ENCODE results near the gene PPFIA4.

DNA sequence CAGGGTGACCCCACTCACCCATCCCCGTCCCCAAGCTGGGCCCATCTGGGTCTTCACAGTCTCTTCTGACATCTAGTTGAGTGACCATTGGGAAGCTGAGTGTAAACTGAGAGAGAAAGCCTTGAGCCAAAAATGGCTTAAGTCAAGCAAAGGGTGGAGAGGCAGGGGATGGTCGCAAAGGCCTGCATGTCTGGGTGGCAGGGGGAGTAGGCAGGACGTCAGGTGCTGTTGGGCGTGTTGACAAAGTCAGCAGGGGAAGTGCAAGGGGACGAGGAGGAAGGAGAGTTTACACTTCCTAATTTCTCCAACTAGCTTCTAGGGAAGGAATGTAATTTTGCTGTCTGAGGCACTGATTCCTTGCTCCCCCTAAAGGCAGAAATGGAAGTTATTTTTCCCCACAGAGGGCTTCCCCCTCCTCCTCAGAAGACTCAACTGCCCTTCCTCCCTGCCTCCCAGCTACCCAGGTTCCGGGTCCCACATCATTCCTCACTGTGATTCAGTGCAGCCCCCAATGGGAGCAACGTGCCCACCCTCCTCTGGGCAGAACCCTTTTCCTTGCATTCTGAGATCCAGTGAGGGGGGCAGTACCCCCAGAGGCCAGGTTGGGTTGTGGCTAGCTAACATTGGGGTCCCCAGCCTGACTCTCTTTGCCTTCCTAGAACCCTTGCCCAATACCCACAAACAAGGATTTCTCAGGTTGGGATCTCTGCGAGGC lies 100.0 kb downstream of the PPFIA4 start:
- TF ChIP-seq USF2 (CRISPR knock-in tag; IDR thresholded peaks at IDR 0.05) (no peak), TEAD4 (CRISPR knock-in tag; IDR thresholded peaks at IDR 0.05) (no peak), CTCF (IDR thresholded peaks at IDR 0.05) (no peak), NFYB (CRISPR knock-in tag; conservative IDR thresholded peaks at IDR 0.05; ENCODE audit: low read depth) (no peak), EMX1 (CRISPR knock-in tag; IDR thresholded peaks at IDR 0.05) (no peak), MAX (CRISPR knock-in tag; IDR thresholded peaks at IDR 0.05) (no peak), USF1 (CRISPR knock-in tag; IDR thresholded peaks at IDR 0.05) (no peak), OVOL2 (CRISPR knock-in tag; IDR thresholded peaks at IDR 0.05; ENCODE audit: borderline replicate concordance) (no peak), FOXK1 (CRISPR knock-in tag; IDR thresholded peaks at IDR 0.05) (no peak), ELF4 (CRISPR knock-in tag; IDR thresholded peaks at IDR 0.05; ENCODE audit: low read depth) (no peak), ATF1 (CRISPR knock-in tag; IDR thresholded peaks at IDR 0.05) (no peak)
- TF ChIP-seq, protein P1, sequence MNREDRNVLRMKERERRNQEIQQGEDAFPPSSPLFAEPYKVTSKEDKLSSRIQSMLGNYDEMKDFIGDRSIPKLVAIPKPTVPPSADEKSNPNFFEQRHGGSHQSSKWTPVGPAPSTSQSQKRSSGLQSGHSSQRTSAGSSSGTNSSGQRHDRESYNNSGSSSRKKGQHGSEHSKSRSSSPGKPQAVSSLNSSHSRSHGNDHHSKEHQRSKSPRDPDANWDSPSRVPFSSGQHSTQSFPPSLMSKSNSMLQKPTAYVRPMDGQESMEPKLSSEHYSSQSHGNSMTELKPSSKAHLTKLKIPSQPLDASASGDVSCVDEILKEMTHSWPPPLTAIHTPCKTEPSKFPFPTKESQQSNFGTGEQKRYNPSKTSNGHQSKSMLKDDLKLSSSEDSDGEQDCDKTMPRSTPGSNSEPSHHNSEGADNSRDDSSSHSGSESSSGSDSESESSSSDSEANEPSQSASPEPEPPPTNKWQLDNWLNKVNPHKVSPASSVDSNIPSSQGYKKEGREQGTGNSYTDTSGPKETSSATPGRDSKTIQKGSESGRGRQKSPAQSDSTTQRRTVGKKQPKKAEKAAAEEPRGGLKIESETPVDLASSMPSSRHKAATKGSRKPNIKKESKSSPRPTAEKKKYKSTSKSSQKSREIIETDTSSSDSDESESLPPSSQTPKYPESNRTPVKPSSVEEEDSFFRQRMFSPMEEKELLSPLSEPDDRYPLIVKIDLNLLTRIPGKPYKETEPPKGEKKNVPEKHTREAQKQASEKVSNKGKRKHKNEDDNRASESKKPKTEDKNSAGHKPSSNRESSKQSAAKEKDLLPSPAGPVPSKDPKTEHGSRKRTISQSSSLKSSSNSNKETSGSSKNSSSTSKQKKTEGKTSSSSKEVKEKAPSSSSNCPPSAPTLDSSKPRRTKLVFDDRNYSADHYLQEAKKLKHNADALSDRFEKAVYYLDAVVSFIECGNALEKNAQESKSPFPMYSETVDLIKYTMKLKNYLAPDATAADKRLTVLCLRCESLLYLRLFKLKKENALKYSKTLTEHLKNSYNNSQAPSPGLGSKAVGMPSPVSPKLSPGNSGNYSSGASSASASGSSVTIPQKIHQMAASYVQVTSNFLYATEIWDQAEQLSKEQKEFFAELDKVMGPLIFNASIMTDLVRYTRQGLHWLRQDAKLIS (CRISPR knock-in tag; IDR thresholded peaks at IDR 0.05; ENCODE audit: borderline replicate concordance), result no peak
- TF ChIP-seq, protein P2, sequence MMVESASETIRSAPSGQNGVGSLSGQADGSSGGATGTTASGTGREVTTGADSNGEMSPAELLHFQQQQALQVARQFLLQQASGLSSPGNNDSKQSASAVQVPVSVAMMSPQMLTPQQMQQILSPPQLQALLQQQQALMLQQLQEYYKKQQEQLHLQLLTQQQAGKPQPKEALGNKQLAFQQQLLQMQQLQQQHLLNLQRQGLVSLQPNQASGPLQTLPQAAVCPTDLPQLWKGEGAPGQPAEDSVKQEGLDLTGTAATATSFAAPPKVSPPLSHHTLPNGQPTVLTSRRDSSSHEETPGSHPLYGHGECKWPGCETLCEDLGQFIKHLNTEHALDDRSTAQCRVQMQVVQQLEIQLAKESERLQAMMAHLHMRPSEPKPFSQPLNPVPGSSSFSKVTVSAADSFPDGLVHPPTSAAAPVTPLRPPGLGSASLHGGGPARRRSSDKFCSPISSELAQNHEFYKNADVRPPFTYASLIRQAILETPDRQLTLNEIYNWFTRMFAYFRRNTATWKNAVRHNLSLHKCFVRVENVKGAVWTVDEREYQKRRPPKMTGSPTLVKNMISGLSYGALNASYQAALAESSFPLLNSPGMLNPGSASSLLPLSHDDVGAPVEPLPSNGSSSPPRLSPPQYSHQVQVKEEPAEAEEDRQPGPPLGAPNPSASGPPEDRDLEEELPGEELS (CRISPR knock-in tag; IDR thresholded peaks at IDR 0.05), result no peak
